OCI-LY1 (cell line): ENCODE data around the gene NUMB.

Source experiments
- CTCF ChIP-seq: fragments of 200-600 bp; sonication (generic), shearing (Covaris generic); IDR thresholded peaks from 2 replicates; pipeline ENCODE4 v1.5.1; 2017; ENCODE audit warnings: mild to moderate bottlenecking, antibody characterized with exemption, low read length, moderate library complexity, mixed read lengths
- EZH2 ChIP-seq: fragments of 200-600 bp; sonication (generic), shearing (Covaris generic); IDR thresholded peaks from 2 replicates; pipeline ENCODE4 v1.8.0; 2017; ENCODE audit warnings: borderline replicate concordance, mixed run types, mild to moderate bottlenecking, antibody characterized with exemption, low read length, moderate library complexity, mixed read lengths

- TF ChIP-seq CTCF (no peak), EZH2 (no peak)
Measured at GRCh38 chr14:73438993-73439392, 19.4 kb downstream of the NUMB start.
